ELR (cell line): Measurements from ENCODE around the gene HOXB5.

Source experiments
- DNase-seq: peaks from one replicate; pipeline ENCODE4 v3.0.0-alpha.2; 2015; ENCODE audit warnings: low read depth

HOXB5 gene

GRCh38 chr17:48615963-48616716 lies 22.6 kb upstream of the HOXB5 start:
- no peak for DNase-seq

DNA sequence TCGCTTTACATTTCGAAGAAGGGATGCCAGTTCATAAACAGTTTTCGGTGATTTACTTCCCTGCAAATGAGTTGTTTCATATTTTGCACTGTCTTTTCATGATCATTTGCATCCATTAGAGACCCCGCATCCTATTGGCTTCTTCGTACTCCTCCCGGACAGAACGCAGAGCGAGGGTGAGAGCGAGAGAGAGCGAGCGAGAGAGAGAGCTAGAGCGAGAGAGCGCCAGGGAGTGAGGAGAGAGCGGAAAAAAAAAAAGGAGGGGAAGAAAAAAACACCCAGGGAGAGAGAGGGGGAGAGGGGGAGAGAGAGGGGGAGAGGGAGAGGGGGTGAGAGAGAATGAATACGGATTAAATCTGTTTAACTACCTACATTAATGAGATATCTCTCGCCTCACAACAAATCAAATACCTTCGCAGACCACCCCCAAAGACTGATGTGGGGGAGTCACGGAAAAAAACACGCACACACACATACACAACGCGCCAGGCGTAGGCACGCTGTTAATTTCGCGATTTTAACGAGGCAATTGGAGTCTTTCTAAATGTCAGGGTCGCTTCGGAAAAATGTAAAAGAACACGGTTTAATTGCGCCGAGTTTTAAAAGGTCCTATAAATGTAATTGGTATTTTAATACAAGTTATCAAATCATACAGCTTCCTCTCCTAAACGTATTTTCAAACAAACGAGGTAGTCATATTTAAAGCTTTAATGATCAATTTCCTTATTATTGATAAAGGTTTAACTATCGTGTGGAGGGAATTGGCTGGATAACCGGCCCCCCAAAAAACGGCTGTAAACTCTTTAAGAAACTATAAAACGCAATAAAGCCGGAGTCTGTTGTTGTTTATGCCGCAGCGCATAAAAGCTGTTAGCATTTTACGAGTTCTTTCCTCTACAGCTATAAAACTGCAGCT lies 21.7 kb upstream of the HOXB5 start, which contains the start of gene HOXB8:
Gene HOXB8 (minus strand): TSS at position 246 of the 916 bp plus-strand sequence. CDS start 588 bp downstream, outside the sequence.
- DNase-seq = no peak

- no peak for DNase-seq
Measured at GRCh38 chr17:48613862-48614694, 20.5 kb upstream of the HOXB5 start.

- peak; percentile 57 for DNase-seq
Measured at GRCh38 chr17:48612854-48613691, 19.5 kb upstream of the HOXB5 start.

DNA sequence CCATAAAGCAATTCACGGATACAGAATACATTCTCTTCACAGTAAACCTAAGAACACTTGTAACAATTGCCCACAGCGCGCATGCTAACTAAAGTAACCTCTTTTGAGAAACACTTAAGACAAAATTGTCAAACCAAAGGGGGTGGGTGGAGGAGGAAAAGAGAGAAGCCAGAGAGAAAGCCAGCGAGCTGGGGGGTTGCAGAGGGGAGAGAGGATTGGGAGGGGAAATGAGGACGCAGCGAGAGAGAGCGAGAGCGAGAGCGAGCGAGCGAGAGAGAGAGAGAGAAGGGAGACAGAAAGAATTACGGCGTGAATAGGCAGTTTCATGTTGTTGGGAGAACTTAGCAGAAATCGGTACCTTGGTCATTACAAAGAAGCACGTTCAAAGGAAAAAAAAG lies 18.9 kb upstream of the HOXB5 start:
- DNase-seq = no peak

DNA sequence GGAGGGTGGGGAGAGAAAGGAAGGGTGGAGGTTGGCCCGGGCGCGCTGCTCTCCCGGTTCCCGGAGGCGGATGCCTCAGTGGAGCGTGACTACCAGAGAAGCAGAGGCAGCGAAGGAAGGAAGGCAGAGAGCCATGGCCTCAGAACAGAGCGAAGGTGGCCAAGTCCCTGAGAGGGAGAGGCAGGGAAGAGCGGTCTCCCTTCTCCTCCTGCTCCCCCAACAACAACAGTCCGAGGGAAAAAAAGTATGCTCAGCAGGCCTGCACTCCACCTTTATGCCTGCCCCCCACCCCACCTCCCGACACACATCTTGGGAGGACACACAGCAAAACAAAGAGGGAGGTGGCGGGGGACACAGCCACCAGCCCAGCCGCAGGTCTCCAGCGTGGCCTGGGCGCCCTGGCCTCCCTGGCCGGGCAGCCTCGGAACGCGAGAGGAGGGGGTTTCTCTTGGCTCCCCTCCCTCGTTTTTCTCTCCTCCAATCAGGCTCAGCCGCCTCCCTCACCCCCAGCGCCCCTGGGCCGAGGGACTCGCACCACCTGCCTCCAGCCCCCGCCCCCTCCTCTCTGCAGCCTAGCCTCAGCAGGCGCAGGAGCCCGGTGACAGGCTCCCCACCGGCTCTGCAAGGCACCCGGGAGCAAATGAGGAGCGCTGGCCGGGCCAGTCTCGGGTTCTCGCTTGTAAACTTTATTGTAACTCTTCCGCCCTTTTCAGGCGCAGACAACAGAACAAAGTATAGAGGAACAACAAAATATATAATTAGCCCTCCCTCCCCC lies 18.3 kb upstream of the HOXB5 start:
- no peak for DNase-seq

DNA sequence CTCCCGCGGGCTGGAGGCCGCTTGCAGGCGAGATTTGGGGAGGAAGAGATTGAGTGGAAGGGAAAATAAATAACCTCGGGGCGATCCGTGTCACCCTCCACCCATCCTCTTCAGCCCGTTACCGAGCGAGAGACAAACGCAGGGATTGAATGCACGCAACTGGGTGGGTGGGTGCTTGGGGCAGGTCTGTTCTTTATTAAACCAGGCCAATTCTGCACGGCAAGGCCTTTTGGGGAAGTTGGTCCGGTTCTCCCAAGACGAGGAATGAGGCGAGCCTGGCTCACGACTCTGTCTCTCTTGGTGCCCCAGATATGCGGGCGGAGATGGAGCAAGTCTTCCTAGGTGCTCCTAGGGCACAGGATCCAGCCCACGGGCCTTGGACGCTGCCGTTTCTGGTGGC lies 17.6 kb upstream of the HOXB5 start:
- DNase-seq = no peak

DNA sequence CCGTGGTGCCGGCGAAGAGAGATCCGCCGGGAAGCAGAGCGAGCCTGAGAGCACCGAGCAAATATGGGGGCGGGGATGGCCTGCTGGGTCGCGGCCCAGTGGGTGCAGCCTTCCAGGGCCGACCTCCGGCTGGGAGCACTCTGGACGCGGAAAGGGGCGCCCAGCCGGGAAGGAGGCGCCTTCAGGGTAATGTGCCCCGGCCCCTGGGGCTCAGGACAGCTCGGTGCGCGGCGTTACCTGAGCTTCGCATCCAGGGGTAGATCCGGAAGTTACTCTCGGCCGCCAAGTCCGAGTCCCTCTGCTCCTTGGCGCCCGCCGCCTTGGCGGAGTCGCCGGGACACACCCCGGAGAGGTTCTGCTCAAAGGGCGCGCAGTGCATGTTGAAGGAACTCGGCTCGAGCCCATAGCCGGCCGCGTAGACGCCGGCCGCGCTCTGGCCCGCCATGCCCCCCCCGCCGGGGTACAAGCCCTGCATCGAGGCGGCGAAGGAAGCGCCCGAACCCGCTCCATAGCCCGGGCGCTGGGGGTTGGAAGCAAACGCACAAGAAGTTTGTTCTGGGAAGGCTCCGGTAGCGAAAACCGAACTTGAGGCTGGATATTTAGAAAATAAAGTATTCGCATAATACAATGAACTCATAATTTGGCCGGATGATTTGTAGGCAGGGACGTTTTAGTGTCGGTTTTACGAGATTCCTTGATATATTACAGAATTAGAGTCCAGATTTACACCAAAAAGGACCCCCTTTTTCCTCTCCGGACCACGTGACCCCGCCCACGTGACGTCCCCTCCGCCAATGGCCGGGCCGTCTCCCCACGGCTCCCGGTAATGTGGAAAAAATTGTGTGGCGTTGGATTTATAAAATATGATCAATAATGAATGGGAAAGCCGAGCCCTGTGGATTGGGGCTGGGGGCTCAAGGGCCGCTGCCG lies 17.0 kb upstream of the HOXB5 start, which contains the start of gene HOXB7:
Gene HOXB7 (minus strand): TSS at position 736 of the 930 bp plus-strand sequence. CDS start 99 bp downstream, at position 637.
- peak; percentile 45 for DNase-seq

GRCh38 chr17:48609759-48610281 lies 16.2 kb upstream of the HOXB5 start:
- no peak for DNase-seq

DNA sequence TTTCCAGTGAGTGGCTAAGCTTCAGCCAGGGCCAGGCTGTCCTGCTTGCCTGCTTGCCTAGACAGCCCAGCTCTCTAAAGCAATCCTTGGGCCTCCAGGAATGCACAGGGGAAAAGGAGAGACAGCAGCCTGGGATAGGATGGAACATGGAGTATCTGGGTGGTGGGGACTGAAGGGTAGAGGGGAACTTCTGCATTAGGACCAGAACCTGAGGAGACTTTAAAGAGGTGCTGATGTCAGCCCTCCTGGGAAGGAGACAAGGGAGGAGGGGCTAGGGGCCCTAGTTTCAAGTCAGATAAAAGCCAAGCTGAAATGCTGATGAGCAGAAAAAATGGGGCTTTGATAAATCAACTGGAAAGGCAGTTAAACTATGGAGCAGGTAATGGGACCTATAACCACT lies 15.5 kb upstream of the HOXB5 start:
- DNase-seq = no peak

DNA sequence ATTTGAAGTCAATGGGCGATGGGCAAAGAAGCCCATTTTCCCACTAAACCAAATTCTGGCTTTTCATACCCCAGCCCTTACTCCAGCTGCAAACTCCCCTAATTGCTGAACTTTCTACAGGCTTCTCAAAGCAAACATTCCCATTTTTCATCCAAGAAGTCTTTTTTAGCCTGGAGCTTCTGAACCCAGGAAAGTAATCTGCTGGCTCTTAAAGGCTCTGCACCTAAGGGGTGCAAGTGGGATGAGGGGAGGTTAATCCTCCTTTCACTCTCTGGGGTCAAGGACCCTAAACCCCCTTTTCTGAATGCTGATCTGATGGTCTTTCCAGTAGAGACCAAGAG lies 14.9 kb upstream of the HOXB5 start:
- DNase-seq = no peak

- no peak for DNase-seq
Measured at GRCh38 chr17:48606892-48607614, 13.5 kb upstream of the HOXB5 start.

GRCh38 chr17:48605991-48606891 lies 12.7 kb upstream of the HOXB5 start:
- DNase-seq = no peak

DNA sequence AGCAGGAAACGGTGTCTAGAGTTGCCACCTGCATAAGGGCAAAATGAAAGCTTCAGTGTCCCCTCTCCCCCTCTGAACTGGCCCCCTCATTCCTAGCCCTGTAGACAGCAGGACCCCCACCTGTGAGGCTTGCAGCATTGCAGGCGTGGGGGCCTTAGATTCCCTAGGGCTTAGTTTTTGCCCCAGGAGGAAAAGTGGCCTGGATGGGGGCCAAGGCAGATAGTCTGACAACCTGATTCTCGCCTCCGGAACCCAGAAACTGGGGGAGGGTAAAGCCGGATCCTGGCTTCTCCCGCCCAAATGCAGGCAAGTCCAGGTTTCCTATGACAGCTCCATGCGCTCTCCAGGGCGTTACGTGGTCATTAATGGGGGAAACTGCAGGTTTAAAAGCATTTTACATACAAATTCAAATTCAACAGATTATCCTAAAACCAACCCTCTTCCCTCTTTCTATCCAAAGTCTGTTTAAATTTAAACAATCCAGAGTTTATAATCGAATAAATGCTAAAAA lies 11.9 kb upstream of the HOXB5 start:
- no peak for DNase-seq

GRCh38 chr17:48604770-48605329 lies 11.3 kb upstream of the HOXB5 start, which contains the start of gene HOXB6:
Gene HOXB6 (minus strand): TSS chr17:48604986. CDS start chr17:48598150, 6,836 bp downstream.
- DNase-seq = no peak

DNA sequence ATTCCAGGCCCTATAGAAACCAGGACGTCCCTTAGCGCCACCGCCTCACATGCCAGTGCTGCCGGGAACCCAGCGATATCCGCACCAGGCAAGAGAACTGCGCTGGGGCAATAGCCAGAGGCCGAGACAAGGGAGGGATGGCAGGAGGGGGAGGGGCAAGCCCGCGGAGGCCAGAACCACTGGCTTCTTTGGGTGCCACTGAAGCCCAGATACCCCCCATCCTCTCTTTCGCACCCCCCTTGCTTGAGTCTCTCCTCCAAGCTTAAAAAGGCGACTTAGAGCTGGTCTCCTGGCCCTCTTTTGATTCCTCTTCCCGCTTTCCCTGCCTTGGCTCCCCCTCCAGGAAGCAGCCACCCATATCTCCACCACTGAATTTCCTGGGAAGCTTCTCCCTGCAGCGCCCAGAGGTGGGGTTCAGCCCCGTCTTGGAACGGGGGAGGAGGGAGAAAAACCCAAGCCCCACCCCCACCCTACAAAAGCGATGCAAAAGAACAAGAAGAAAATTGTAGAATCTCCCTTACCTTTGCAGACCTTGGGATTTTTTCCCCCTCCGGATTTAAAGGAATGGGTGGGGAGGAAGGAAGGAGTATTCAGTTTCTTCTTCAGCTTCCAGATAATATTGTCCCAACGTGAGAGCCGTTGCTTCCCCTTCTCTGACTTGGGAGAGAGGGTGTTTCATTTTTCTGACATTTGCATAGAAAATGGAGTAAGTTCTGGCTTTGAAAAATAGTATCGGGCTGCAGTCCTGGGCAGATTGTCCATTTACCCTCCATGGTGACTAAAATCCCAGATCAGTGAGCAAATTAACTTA lies 10.6 kb upstream of the HOXB5 start:
- no peak for DNase-seq
